Measurements from ENCODE around the gene DPH7. TPM values are rescaled to one million over a fixed set of nuclear protein-coding genes. Genes with fewer than 3 reads are reported as not detected.

The DPH7 gene
- total RNA-seq, 1 donor from 2014 or later, result 28.4 TPM

GRCh38 chr9:137586854-137587253, 8.1 kb upstream of the DPH7 start:
- no peak for TF ChIP-seq CTCF (IDR thresholded peaks at IDR 0.05)
- ATAC-seq, result no peak
- Histone ChIP-seq H3K27ac (no peak overlapping the region), H3K9me3 (no peaks in the 10 kb centered on the region), H3K4me3 (no peak overlapping the region), H3K27me3 (ENCODE audit: low read depth) (no peaks in the 10 kb centered on the region), H3K36me3 (peaks cover 47% of the 10 kb centered on the region), H3K4me1 (peaks cover 19% of the 10 kb centered on the region)
- intact Hi-C loops (cut with DNase I), result no loop called here
- DNase-seq, result no peak

GRCh38 chr9:137583957-137584356, 5.2 kb upstream of the DPH7 start:
- Histone ChIP-seq H3K36me3 (peaks cover 56% of the 10 kb centered on the region), H3K4me3 (no peak overlapping the region), H3K4me1 (peaks cover 10% of the 10 kb centered on the region), H3K27me3 (ENCODE audit: low read depth) (no peaks in the 10 kb centered on the region), H3K27ac (no peak overlapping the region), H3K9me3 (no peaks in the 10 kb centered on the region)
- intact Hi-C loops (cut with DNase I), result no loop called here
- DNase-seq (no peak), ATAC-seq (no peak)
- TF ChIP-seq CTCF (IDR thresholded peaks at IDR 0.05), result no peak

DNA sequence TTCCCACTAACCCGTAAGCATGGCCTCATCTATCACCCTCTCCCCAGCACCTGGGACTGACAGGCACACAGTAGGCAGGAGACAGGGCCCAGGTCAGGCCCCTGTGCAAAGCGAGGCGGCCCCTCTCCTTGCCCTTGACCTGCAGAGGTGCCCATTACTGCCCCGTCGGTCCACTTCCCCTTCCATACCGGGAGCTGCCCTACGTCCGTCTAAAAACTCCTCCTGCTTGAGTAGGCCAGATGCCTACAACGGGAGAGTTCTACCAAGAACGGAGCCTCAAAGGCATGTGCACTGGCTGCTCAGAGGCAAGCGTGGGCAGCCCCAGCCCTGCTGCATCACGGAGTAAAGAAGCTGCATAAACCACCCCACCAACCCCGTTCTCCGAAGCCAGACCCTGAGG, 4.6 kb upstream of the DPH7 start:
- Histone ChIP-seq H3K4me3 (no peak overlapping the region), H3K9me3 (no peaks in the 10 kb centered on the region), H3K27ac (no peak overlapping the region), H3K27me3 (ENCODE audit: low read depth) (no peaks in the 10 kb centered on the region), H3K36me3 (peaks cover 56% of the 10 kb centered on the region), H3K4me1 (peaks cover 8% of the 10 kb centered on the region)
- no peak for ATAC-seq
- DNase-seq, result no peak
- intact Hi-C loops (cut with DNase I), result no loop called here
- no peak for TF ChIP-seq CTCF (IDR thresholded peaks at IDR 0.05)

DNA sequence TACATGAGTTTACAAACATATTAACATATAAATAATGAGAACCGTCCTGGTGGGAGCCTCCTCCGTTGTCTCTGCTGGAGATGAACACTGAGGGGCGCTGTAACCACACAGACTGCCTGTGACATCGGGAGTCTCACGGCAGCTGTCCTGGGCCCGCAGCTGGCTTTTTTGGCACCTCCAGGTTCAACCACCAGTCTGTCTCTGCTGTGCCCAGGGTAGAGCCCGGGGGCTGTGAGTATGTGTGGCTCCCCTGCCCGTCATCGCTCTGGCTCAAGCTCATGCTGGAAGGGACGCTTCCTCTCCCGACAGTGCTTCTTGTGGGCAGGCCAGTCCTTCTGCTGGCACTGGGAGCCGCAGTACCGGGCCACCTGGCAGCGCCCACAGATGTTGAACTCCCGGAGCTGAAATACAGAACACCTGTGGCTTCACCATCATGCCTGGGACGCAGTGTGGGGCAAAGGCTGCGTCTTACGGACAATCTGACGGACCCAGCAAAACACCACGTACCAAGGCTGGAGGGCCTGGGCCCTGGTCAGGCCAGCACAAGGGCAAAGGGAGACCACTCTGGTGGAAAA, 3.6 kb upstream of the DPH7 start:
- intact Hi-C loops (cut with DNase I), result no loop called here
- H3K27me3 ChIP-seq (ENCODE audit: low read depth), result no peaks in the 10 kb centered on the region
- ATAC-seq, result no peak
- H3K27ac ChIP-seq, result no peak overlapping the region
- H3K9me3 ChIP-seq, result no peaks in the 10 kb centered on the region
- H3K4me1 ChIP-seq, result peaks cover 15% of the 10 kb centered on the region
- H3K36me3 ChIP-seq, result peaks cover 46% of the 10 kb centered on the region
- peak; percentile 31 for TF ChIP-seq CTCF (IDR thresholded peaks at IDR 0.05)
- no peak overlapping the region for H3K4me3 ChIP-seq
- DNase-seq, result peak; percentile 46

- ATAC-seq (no peak), DNase-seq (no peak)
- no peak for TF ChIP-seq CTCF (IDR thresholded peaks at IDR 0.05)
- H3K36me3 ChIP-seq, result peaks cover 39% of the 10 kb centered on the region
- intact Hi-C loops (cut with DNase I), result no loop called here
- H3K9me3 ChIP-seq, result no peaks in the 10 kb centered on the region
- peaks cover 22% of the 10 kb centered on the region for H3K4me1 ChIP-seq
- no peak overlapping the region for H3K27ac ChIP-seq
- H3K27me3 ChIP-seq (ENCODE audit: low read depth), result no peaks in the 10 kb centered on the region
- no peak overlapping the region for H3K4me3 ChIP-seq
Measured at GRCh38 chr9:137581361-137582285, 2.9 kb upstream of the DPH7 start.
